GM19455 (cell line): ENCODE data around the gene FAM227A.
"Not testable (repeated sequence)": the region's sequence is repeated elsewhere in the genome, so short reads cannot be mapped to it uniquely, and the experiment has no call there.

ENCODE experiments used
- ATAC-seq: cut with Tn5 transposase; IDR thresholded peaks from one replicate; pipeline ENCODE4 v1.9.1; 2021; ENCODE audit not compliant: unreplicated experiment

Gene FAM227A

DNA sequence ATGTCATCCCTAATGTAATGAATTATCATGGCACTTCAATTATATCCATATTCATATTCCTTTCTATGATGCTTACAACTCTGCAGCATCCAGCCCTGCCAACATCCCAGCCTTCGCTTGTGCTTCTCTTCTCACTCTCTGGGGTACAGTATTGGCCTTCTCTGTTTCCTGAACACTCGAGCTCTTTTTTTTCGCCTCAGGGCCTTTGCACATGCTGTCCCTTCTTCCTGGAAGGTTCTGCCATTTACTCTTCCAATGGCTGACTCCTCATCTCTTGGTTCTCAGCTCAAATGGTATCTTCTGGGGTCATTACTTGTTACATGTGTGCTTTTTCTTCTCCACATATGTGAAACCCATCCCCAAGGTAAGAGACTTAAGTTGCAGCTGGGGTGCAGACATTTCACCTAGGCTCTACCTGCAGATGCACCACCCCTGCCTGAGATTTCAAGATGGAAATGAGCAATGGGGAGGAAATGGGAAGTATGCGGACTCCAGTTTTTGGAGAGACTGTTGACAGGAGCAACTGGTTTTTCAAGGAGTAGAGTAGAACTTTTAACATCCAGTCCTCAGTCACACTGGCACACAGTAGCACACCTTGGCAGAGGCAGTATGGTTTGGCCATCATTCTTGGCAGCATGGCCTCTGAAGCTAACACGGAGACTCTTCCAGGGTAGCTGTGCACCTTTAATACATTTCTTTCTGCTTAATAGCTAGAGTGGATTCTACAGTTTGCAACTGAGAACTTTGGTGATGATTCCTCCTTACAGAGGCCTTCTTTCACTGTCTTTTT is 43.8 kb downstream of the FAM227A start:
- ATAC-seq = no peak

DNA sequence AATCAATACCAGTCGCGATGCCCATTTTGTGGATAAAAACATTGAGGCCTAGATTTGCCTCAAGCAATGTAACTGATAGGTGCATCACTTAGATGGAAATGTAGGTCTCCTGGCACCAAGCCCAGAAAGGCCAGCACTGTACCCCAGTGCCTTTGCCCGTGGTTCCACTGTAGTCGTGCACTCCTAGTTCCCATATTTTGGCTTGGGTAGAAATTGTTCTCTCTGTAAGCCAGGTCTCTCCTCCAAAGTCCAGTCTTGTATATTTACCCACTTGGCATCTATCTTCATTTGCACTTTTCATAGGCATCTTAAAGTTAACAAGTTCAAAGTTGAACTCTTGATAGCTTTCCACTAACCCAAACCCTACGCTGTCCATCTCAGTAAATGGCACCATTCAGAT is 44.6 kb downstream of the FAM227A start:
- ATAC-seq = no peak

DNA sequence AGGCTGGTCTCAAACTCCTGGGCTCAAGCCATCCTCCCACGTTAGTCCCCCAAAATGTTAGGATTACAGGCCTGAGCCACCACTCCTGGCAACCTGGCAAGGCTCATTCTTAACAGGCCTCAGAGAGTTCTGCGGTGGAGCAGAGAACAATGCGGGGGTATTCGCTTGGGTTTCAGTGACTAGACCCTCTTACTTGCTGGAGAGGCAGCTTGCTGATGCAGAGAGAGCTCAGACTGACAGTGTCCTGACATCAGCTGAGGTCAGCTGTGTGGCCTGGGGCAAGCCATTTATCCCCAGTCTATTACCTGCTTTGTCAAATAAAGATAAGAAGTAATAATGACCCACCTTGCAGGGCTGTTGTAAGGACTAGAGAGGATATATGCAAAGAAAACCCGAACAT is 46.0 kb downstream of the FAM227A start:
- ATAC-seq = no peak

DNA sequence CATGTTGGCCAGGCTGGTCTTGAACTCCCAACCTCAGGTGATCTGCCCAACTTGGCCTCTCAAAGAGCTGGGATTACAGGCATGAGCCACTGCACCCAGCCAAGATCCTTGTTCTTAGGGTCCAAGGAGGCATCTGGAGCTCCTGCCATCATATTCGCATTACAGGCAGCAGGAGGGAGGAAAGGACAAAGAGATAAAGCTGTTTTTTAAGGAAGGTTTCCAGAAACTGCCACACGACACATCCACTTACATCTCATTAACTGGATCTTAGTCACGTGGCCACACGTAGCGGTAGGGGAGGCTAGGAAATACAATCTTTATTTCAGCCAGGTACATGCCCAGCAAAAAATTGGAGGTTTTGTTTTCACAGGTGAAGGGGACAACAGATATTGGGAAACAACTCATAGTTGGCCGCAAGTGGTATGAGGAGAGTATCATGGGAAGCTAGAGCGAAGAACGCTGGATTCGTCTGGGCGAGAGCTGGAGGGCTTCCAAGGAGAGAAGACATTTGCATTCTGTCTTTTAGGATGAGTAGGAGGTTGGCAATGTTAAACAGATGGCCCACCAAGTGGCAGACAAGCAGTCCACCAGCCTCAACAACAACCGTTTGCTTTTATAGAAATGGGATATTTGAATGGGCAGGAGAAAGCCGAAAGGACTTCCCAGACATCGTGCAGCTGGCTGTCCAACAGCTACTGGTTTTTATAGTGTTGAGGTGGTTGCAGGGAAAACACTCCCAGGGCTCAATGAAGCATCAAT is 47.0 kb downstream of the FAM227A start:
- ATAC-seq = no peak

DNA sequence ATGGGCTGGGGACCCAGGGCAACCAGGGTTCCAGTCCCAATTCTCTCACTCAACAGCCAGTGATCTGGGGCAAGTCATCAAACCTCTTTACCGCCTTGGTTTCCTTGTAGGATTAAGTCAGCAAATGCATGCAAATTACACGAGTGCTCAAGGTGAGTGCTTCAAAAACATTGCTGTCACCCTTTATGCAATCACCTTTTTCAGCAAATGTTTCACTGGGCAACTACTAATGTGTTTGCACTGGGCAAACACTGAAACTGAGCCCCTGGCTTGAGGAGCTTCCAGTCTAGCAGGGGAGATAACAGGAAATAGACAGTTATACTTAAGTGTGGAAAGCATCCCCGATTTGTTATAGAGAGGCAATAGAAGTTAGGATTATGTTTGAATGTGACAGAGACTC is 48.5 kb downstream of the FAM227A start:
- ATAC-seq = no peak

DNA sequence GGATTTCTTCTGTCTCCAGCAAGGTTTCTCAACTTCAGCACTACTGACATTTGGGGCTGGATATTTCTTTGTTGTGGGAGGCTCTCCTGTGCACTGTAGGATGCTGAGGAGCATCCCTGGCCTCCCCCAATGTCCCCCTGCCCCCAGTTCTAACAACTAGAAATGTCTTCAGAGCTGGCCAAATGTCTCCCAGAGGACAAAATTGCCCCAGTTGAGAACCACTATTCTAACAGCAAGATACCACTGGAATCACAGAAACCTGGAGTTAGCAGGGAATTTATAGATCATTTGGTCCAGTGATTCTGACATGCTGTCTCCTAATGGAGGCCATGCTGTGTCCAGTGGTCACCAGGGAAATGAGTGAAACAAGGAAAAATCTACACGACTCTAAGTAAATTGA is 54.0 kb downstream of the FAM227A start:
- ATAC-seq = no peak

DNA sequence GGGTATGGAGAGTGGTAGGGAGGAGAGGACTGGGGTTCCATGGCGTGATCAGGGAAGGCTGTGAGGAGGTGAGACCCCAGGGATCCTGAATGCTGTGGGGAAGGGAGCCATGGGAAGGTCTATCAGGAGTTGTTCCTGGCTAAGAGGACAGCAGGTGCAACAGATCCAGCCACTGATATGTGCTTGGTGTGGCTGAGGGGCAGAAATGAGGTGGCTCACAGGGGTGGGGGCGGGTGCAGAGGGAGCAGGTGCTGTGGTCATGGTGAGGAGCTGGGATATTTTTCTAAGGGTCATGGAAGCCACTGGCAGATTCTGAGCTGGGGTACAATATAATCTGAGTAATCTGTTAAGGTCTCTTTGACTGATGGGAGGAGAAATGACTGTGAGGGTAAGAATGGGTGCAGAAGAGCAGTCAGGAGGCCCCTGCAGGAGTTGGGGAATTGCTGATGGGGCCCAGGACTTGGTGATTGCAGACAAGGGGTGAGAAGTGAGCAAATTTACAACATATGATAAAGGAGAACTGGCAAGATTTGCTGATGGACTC is 54.9 kb downstream of the FAM227A start:
- ATAC-seq = no peak

DNA sequence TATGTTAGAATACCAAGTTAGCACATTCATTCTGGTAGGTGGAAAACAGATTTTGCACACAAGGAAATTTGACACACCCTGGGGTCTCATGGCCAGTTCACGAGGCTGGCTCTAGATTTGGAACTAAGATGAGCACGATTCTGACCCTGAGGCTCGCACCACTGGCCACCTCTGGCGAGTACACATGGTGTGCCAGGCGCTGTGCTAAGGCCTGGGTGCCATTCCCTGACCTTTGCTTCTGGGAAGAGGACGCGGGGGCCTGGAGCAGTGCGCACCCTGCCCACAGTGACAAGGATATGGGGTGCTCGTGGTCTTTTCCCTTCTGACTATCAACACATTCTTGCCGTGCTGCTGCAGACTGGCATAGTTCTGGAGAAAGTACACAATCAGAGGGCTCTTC is 56.7 kb downstream of the FAM227A start:
- no peak for ATAC-seq

DNA sequence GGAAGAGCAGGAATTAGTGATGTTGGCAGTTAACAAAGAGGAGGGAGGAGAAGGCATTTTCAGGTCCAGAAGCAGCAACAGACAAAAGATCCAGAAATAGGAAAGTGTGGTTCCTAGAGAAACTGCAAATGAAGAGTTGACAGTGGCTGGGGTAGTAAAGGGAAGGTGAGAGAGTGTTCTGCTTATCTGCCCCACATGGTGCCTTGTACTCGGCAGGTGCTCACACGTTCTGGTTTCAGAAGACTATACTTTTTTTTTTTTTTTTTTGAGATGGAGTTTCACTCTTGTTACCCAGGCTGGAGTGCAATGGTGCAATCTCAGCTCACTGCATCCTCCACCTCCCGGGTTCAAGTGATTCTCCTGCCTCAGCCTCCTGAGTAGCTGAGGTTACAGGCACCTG is 73.3 kb downstream of the FAM227A start:
- ATAC-seq = not testable (repeated sequence)

DNA sequence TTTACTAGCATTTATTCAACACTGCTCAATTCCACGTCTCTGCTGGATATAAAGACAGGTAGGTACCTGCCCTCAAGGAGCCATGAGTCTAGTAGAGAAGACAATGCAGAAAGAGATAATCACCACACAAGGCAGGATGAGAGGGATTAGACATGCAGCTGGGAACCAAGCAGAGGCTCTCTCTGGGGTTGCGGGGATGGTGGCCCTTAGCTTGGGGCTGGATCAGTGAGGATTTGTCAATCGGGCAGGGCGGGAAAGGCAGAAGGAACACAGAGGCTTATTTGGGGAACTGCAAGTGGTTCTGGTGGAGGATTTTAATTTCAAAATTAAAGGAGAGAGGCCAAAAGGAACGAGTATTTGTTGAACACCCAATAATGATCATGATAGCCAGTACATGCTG is 77.7 kb downstream of the FAM227A start:
- no peak for ATAC-seq

DNA sequence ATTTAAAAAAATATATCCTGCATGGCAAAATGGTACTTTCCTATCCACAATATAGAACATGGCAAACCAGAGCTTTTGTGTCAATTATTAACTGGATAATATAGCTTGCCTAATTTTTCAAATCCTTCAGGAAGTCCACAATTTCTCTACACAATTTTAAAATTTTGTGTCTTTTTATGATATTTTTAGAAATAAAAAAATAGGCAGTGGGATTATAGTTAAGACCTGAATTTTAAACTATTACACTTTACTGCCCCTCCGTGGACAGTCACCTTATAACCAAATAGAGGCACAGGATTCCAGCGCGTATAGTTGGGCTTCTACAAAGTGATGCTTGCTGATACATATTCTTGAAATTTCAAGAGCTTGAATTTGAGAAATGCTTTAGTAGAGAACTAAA is 84.1 kb downstream of the FAM227A start:
- no peak for ATAC-seq

DNA sequence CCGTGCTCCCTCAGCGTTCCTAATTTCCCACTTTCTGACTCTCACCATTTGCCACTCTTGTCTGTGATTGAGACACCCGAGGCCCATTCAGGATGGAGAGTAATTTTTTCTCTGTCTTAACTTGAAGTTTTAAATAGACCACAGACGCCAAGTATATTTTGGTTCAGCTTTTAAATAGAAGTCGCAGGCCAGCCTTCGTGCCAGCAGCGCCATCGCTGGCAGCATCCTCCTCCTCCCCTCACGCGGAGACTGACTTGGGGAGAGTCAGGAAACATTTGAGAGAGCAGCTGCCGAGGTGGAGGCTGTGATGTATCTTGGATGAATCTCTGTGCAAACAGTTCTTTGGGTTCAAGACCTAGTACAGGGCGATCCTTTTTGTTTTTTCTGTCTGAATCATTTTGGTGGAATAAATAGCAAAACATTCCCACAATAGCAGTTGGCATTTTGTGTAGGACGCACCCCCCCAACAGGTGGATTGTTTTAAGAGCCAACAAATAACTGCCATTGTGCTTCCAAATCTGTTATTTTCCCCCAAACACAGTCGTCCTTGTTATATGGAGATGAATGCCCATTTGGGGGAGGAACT is 85.3 kb downstream of the FAM227A start:
- no peak for ATAC-seq

DNA sequence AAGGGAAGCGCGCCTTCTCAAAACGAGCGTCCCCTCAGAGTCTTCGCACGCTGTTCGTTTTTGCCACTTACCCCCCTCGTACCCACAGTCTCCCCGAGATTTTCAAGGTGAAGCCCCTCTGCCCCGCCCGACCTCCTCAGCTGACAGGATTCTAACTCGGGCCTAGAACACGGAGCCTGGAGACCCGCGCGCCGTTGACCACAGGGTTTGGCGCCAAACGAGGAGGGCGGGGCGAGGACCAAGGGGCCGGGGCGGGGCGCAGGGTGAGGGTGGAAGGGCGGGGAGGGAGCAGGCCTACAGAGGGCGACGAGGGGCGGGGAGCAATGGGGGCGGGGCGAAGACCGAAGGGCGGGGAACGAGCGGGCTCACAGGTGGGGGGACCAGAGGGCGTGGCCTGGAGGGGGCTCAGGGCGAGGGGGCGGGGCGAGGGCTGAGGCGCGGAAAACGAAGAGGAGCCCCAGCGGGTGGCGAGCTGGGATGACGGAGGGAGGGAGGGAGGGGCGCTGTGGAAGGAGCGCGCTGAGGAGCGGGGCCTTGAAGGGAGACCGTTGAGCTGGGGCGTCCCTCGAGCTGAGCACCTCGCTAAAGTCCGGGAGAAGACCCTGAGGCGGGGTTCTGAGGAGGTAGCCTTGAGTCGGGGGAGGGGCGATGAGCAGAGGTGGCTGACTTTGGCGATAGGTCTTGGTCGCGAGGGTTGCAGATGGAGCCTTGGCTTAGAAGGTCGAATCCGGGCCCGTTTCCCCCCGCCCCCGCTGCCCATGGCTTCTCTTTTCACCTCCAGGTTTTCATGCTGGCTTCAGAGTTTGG is 86.0 kb downstream of the FAM227A start, which contains the start of gene DMC1:
TSS of gene DMC1 (minus strand) at position 212 of the 807 bp plus-strand sequence. CDS start 1,927 bp downstream, outside the sequence.
- ATAC-seq = no peak

DNA sequence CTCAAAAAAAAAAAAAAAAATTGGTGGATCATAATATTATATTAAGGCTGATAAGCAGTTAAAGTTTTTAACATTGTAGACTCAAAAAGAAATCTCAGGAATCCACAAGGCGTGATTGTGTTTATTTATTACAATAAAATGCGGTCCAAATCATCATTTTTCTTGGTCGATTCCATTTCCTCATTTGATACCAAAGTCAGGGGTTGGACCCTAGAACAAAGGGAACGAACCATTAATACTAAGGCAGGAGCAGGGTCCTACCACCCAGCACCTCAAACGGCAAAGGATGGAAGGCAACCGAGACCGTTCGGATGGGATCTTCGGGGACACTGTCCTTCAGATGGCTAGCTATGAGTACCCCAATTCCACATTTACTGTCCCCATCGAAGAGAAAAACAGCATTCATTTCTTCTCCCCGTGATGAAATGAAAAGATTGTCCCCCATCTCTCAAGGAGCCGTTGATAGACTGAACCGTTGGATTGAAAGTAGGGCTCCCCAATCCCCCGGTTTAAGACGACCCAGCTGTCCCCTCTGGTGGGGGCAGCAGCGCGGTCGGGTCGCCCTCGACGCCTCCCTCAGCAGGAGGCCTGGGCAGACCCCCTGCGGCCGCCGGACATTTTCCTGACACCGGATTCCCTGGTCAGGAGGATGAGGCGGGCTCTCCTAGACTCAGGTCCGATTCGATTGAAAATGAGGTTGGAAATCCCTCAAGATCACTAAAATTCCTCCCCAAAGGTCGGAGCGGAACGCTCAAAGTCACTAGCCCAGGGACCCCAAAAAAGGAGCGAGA is 86.8 kb downstream of the FAM227A start:
- no peak for ATAC-seq

DNA sequence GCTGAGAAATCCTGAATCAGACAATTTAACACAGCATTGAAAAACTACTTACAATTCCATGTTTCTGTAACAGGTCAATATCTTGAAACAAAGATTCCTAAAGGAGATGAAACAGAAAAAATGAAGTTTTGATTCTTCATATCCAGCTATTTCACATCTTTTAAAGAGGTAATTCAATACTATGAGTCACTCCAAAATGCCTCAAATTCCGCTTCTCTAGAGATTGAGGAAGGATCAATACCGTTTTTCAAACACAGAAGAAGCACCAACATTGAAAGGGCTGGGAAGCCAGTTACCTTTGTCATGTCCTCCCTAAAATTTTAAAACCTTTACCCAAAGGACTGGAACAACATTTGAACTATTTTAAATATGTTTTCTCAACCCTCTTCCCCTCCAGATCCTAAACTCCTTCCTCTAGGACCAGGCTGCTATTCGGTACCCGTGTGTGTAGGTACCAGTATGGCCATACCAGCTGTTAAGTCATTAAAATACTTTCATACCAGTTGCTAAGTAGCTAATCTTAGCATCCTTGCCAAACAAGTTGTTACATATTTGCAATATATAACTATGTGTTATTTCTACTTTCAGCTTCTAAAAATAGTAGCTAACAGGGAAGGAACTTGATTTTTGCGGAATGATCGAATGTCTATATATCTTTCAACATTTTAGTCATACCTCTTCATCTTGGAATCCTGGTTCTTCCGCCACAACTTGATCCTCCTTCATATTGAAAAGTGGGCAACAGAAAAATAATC is 88.5 kb downstream of the FAM227A start:
- no peak for ATAC-seq

DNA sequence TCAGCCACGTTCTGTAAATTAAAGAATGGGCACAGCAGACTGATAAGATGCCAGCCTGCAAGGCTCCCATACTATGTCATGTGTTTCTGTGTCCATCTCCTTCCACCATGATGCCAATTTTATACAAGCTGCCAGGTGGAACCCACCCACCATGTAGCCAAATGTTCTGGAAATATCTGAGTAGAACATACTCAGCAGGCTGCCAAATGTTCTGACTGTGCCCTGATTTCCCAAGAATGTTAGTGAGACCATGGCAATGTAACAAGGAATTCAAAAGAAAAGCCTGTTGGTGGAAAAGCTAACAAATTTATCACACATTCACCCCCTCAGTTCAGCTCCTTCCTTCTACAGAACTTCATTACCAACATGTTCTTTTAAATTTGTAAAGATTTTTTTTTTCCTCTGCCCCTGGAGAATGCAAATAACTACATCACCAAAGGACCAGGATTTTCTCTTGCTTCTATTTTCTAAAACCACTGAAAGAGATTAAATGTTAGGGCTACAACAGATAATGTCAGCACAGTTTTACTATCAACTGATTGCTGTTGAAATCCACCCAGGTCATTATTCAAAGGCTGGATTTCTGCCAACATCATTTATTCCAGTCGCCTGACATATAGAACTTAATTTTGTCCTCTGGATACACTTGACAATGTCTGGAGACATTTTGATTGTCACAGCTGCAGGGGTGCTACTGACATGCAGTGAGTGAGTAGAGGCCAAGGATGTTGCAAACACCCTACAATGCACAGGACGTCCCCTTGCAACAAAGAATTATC is 89.3 kb downstream of the FAM227A start:
- ATAC-seq = no peak

DNA sequence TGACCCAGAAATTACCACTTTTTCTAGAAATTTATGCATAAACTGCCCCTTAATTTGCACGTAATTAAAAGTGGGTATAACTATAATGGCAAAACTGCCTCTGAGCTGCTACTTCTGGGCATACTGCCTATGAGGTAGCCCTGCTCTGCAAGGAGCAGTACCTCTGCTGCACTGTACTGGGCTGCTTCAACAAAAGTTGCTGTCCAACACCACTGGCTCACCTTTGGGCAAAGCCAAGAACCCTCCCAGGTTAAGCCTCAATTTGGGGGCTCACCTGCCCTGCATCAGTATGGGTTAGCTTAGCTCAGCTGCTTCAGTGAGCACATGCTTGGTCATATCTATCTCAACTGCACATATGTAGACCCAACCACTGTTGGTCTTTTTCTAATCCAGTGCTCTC is 90.8 kb downstream of the FAM227A start:
- no peak for ATAC-seq

DNA sequence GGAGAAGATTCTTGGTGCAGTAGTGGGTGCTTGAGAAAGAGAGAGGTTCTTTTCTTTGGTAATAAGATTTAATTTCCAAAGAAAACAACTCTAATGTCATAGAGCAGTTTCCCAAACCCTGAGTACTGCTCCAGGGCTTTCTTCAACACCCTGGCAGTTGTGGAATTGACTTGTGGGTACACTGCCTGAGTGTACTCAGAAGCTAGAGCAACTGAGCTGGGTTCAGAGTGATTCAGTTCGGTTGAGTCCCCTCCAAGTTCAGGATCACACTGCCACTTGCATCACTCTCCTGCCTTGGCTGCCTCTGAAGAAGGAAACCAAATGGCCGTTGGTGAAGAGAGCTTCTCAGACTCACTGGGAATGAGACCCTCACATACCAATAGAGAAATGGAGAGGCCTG is 91.5 kb downstream of the FAM227A start:
- no peak for ATAC-seq

DNA sequence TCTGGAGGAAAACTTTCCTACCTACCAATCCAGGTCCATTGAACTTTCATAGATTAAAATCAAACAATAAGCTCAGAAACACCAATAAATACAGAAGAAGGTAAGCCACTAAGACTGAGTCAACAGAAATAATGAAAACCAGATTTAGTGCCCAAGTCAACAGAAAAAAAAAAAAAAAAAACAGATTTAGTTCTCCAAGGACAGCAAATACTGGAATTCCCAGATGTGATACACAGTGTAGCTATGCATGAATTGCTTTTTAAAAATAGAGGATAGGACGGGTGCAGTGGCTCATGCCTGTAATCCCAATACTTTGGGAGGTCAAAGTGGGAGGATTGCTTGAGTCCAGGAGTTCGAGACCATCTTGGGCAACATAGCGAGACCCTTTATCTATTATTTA is 101.9 kb downstream of the FAM227A start:
- ATAC-seq = no peak
